Hematopoietic multipotent progenitor cell treated with erythropoietin and hydrocortisone succinate and interleukin-3 and kit ligand, for 8 days (in vitro differentiated cells): ENCODE results near the gene PARP6.

Experiments used
- DNase-seq: peaks from one replicate; pipeline ENCODE4 v3.0.0-alpha.2; 2015

The PARP6 gene, protein sequence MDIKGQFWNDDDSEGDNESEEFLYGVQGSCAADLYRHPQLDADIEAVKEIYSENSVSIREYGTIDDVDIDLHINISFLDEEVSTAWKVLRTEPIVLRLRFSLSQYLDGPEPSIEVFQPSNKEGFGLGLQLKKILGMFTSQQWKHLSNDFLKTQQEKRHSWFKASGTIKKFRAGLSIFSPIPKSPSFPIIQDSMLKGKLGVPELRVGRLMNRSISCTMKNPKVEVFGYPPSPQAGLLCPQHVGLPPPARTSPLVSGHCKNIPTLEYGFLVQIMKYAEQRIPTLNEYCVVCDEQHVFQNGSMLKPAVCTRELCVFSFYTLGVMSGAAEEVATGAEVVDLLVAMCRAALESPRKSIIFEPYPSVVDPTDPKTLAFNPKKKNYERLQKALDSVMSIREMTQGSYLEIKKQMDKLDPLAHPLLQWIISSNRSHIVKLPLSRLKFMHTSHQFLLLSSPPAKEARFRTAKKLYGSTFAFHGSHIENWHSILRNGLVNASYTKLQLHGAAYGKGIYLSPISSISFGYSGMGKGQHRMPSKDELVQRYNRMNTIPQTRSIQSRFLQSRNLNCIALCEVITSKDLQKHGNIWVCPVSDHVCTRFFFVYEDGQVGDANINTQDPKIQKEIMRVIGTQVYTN

DNA sequence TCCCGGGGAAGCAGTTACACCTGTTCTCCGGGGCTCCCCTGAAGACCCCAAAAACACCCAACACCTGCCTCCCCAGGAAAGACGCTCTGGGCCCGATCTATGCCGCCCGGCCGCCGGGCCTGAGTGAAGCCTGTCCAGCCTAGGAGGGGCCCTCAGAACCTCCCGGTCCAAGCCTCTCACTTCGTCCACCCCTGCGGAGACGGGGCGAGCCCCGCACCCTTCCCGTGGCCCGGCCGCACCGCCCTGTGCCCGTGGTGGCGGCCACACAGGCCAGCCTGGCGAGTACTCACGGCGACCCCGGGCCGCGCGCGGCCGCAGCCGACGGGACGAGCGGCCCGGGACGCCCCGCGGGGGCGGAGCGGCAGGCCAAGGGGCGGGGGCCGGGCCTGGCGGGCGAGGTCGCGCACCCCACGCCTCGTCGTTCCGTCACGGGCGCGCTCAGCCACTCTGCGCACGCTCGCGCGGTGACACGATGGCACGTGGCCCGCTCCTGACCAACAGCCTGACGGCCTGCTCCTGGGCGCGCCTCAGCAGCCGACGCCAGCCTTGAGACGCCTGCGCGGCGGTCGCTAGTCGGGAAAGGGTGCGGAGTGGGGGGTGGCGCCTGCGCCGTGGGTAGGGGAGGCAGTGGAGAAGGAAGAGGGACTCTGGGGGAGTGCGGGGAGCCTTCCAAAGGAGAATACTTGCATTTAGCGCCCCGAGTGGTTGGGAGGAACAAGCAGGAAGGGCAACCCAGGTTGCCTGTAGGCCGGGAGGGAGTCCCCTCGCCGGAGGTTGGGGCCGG, at the start of gene PARP6:
PARP6 (minus strand) TSS at position 342 of the 784 bp plus-strand sequence. CDS start 5,077 bp downstream, outside the sequence.
- DNase-seq = peak; percentile 90

DNA sequence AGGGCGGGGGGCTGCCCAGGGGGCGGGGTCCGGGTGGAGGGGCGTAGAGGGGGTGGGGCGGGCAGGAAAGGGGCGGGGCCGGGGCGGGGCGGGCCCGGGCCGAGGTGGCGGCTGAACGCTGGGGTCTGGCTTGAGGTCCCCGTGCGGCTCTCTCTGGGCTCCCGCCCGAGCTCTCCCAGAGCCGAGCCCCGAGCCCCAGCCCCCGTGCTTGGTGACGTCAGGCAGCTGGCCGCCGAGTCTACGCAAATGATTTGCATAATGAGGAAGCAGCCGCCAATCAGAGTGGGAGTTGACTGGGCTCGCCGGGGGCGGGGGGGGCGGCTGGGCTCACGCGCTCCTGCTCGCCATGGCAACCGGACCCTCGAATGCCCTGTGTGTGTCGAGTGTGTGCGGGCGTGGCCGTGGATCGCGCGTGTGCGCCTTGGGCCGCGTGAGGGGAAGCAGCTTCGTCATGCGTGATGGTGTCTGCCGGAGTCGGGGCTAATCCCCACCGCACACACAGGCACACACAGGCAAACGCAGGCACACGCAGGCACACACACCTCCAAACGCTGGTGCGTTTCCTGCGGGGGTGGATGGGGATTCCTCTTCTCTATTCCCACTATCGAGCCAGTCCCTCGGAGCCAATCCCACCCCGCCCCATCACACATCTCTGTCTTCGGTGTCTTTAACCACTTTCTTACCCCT, 47.8 kb upstream of the PARP6 start, which contains the start of gene CELF6:
CELF6 (minus strand) TSS at position 173 of the 687 bp plus-strand sequence. CDS start 283 bp downstream, outside the sequence.
- DNase-seq = peak; percentile 80

DNA sequence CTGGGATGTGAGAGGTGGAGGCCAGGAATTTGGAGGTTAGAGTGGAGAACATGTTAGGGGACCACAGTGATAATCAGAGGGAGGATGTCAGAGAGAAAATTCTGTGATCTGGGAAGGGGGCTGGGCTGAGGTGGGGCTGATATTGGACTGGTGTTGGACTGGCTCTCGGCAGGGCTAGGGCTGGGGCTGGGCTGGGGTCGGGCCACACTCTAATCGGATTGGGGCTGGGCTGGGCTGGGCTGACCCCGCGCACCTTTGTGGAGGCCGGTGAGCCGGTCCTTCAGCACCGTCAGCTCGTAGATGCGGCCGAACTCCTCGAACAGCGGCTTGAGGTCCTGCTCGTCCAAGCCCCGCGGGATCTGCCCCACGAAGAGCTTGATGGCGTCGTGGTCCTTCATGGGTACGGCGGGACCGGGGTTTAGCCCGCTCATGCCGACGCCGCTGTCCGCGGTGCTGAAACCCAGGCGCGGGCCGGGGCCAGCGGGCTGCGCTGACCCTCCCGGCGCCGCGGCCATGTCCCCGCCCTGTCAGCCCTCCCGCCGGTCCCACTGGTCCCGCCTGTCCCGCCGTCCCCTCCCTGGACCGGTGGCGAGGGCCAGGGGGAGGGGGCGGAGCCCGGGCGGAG, 47.1 kb upstream of the PARP6 start:
- peak; percentile 50 for DNase-seq

DNA sequence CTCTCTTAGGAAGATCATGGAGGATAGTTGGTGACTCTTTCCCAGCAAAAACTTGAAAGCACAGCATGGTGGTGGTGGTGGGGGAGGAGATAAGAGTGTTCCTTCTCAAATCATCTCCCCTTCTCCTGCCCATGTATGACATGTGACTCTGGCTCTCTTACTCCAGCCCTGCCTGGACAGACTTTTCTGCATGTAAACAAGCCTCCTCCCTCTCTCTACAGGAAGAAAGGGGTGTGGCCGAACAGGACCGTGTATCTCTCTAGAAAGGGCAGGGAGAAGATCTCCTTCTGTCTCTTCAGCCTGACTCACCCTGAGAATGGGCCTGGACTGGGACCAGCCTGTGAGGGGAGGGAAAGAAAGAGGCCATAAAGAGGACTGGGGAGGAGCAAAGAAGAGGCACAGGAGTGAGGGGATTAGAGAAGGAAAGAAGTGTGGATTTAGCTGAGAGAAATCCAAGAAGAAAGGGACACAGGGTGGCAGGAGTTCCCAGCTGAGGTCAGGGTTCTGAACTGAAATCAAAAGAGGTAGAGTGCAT, 46.1 kb upstream of the PARP6 start:
- DNase-seq = peak; percentile 43

GRCh38 chr15:72315706-72316370, 43.5 kb upstream of the PARP6 start:
- peak; percentile 83 for DNase-seq

GRCh38 chr15:72313881-72314280, 41.5 kb upstream of the PARP6 start:
- DNase-seq = no peak

DNA sequence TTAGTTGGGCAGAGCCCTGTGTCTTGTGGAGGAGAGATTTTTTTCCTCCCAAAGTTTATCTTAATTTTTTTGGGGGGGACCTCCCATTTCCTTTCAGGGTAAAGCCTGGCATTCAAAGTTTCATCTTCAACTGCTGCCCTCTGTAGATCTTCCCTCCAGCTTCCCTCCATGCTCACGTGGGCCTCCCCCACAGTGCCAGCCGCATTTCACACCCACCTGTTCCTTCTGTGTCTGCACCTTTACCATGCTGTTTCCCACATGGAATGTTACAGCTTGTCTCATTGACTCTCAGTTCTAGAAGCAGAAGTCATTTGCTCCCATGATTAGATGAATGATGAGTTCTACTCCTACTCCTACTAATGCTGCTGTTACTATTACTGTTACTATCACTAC, 41.1 kb upstream of the PARP6 start:
- DNase-seq = no peak

GRCh38 chr15:72312605-72313447, 40.5 kb upstream of the PARP6 start:
- DNase-seq = peak; percentile 73

DNA sequence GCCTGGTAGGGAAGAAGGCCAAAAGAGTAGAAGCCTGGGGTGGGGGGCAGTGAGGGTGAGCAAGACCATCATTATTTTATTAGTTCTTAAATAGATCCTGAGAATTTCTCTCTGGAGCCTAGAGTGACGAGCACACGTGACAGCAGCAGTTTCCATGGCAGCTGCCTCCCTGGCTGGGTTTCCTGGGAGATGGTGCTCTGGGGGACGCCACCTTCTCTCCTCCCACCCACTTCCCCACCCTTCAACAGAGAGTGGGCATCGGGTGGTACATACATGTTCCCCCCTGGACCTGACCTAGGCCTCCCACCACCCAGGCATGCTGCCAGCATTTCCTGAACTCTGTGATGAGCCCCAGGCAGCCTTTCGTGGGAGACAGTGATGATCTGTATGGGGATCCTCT, 34.7 kb upstream of the PARP6 start:
- DNase-seq = no peak

DNA sequence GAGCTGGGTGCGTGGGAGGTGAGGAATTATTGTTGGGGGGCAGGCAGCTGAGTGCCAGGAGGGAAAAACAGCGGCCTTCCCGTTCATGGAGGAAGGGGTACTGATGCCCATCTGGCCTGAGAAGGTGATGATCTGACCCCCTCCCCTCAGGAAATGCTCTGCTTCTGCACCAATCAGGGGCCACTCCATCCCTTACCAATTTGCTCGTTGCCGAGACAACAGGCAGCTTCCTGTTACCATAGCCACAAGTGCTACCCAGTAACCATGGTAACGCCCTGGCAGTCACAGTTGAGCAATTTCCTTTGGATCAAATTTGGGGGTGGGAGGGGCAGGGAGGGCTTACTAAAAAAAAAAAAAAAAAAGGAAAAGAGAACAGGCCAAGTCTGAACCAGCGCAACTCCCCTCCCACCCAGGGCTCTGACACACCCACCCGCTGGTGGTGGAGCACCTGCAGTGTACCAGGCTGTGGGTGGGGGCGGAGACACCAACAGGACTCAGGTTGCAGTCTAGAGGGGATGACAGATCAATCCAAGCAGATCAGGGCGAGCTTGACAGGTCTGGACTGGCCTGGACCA, 33.9 kb upstream of the PARP6 start:
- DNase-seq = peak; percentile 16

DNA sequence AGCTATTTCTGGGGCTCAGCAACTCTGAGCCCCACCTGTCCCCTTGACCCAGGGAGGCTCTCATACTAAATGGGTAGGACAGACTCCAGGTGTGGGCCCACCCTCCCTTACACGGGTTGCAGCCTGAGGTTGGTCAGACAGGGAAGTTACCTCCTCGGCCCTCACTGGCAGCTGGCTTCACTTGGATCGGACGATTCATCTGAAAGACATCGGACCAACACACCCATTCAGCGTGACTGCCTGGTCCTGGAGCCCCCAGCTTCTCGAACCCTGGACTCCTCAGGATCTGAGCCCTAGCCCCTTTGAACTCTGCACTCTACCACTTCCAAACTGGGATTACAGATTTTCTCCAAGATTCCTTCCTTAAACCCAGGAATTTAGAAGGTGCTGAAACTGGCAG, 32.2 kb upstream of the PARP6 start:
- no peak for DNase-seq

- no peak for DNase-seq
Observed at GRCh38 chr15:72302955-72303354, 30.6 kb upstream of the PARP6 start.

GRCh38 chr15:72289597-72290325, 17.4 kb upstream of the PARP6 start:
- no peak for DNase-seq

GRCh38 chr15:72288796-72289596, 16.6 kb upstream of the PARP6 start:
- no peak for DNase-seq

DNA sequence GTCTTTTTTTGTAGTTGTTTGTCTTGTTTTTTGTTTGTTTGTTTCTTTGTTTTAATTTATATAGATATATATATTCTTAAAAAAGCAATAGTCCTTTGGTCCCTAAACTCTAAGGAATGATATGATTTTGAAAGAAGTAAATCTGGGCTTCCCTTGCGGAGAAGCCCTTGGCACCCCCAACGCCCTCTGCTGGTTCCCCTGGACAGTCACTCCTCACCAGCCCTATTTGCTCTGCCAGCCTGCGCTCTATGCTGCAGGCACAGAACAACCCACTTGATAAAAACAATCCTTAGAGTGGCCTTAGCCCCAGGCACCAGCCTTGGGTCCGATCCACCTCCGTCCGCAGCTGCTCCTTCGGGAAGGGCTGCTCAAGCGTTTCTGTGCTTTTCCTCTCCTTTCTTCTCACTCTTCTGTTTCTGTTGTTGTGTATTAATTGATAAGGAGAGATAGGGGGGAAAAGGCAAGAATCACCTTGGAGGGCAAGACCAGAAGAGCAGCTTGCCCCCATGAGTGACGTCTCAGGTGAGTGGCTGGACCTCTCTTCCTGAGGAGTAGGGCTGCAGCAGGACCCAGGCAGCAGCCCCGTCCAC, 13.7 kb upstream of the PARP6 start:
- peak; percentile 57 for DNase-seq

- no peak for DNase-seq
Observed at GRCh38 chr15:72285402-72285801, 13.0 kb upstream of the PARP6 start.

GRCh38 chr15:72284781-72285180, 12.4 kb upstream of the PARP6 start:
- DNase-seq = no peak

- DNase-seq = no peak
Observed at GRCh38 chr15:72281713-72282112, 9.4 kb upstream of the PARP6 start.
